Stimulated activated CD4-positive, alpha-beta T cell treated with anti-CD3 and anti-CD28 coated beads, Interleukin-12 subunit alpha, Interleukin-12 subunit beta, amount 100 ng/mL, for 48 hours (primary cell): Measurements from ENCODE around the gene C1QTNF9.
"Not testable (repeated sequence)": the region's sequence is repeated elsewhere in the genome, so short reads cannot be mapped to it uniquely, and the experiment has no call there.

Experiments used
- DNase-seq, 3 donors: peaks; one replicate each; pipeline ENCODE4 v3.0.0-alpha.2; 2020; ENCODE audit warnings: low read depth in 2 of 3, low spot score in 1 of 3

Gene C1QTNF9

GRCh38 chr13:24359252-24359651, 49.9 kb downstream of the C1QTNF9 start:
- not testable (repeated sequence) for DNase-seq

GRCh38 chr13:24360106-24360505, 50.7 kb downstream of the C1QTNF9 start:
- no peak for DNase-seq

GRCh38 chr13:24361113-24361512, 51.7 kb downstream of the C1QTNF9 start:
- DNase-seq = no peak

- DNase-seq = no peak
These were observed 52.5 kb downstream of the C1QTNF9 start for GRCh38 chr13:24361852-24362366.

GRCh38 chr13:24362435-24362952, 53.1 kb downstream of the C1QTNF9 start:
- no peak for DNase-seq

- no peak for DNase-seq
These were observed 55.8 kb downstream of the C1QTNF9 start for GRCh38 chr13:24365191-24365590.

GRCh38 chr13:24366315-24366714, 56.9 kb downstream of the C1QTNF9 start:
- DNase-seq = not testable (repeated sequence)

GRCh38 chr13:24371273-24371672, 61.9 kb downstream of the C1QTNF9 start:
- DNase-seq = not testable (repeated sequence)
